Limb (tissue), 2 donors: ENCODE measurements around the gene CD84.
"Not testable (repeated sequence)": the region's sequence is repeated elsewhere in the genome, so short reads cannot be mapped to it uniquely, and the experiment has no call there.

Experiments used
- DNase-seq, 2 donors: peaks; one replicate each; pipeline ENCODE4 v3.0.0-alpha.2; 2016; ENCODE audit errors: extremely low spot score in 2 of 2

The CD84 gene

DNA sequence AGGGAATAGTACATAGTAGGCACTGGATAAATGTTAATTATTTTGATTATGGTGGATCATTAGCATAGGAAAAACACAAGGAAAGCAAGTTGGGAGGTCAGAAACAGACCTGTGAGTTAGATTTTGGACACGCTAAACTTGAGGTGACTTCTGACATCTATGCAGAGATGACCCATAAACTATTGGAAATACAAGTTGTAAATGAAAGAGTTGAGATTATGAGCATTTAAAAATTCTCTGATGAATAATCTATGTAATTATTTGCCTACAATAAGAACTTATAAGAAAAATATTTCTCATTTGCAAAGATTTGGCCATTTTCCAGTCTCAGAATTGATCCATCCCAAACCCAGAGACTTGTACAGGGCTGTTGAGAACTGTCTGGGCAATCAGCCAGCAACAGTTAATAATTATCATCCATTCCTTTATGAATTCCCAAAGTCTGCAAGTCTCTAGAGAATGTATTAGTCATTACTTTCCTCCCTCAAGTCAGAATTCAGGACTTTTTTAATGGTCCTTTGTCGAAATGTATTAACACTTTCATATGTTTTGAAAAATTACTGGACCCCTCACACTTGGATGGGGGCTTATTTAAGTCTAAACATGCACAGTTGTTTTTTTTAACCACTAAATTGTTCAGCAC is 36.9 kb downstream of the CD84 start:
- DNase-seq, result no peak

DNA sequence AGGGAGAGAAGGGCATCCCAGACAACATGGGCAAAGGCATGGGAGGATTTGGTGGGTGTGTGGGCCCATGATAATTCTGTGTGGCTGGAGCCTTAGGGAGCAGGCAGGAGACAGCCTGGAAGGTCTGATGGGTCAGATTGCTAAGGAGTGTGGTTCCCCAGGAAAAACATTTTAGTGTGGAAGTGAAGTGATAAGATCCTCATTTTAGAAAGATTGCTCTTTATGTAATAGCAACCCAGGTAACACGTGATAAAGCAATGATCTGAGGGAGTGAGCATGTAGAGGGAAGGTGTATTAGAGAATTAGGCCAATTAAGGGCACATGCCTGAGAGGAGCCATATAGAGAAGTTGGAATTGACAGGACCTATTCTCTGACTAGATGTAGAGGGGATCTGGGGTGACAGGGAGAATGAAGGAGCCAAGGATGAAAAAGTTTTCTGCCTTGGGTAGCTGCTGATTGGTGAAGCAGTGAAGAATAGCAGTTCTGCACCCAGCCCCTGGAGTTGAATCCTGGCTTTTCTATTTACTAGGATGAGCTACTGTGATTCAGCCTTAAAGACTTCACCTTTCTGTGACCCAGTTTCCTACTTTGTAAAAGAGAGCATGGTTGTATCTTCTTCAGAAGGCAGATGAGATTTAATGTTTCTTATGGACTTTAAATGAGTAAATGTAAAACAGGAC is 37.5 kb downstream of the CD84 start:
- no peak for DNase-seq

DNA sequence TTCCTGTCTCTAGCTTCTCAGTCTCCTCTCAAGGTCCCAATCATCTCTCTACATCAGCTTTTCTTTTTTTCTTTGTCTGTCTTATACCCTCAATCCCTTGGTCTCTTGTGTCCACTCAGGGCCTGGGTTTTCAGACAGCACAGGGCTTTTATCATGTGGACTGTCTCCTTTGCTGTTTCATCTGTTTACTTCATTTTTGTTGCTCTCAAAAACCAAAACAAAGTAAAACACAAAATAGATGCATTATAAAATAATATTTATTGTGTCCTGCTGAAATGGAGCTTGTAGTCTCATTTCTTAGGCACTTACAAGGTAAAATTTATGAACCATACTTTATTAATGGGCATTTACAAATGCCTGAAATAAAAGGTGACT is 38.5 kb downstream of the CD84 start:
- no peak for DNase-seq

DNA sequence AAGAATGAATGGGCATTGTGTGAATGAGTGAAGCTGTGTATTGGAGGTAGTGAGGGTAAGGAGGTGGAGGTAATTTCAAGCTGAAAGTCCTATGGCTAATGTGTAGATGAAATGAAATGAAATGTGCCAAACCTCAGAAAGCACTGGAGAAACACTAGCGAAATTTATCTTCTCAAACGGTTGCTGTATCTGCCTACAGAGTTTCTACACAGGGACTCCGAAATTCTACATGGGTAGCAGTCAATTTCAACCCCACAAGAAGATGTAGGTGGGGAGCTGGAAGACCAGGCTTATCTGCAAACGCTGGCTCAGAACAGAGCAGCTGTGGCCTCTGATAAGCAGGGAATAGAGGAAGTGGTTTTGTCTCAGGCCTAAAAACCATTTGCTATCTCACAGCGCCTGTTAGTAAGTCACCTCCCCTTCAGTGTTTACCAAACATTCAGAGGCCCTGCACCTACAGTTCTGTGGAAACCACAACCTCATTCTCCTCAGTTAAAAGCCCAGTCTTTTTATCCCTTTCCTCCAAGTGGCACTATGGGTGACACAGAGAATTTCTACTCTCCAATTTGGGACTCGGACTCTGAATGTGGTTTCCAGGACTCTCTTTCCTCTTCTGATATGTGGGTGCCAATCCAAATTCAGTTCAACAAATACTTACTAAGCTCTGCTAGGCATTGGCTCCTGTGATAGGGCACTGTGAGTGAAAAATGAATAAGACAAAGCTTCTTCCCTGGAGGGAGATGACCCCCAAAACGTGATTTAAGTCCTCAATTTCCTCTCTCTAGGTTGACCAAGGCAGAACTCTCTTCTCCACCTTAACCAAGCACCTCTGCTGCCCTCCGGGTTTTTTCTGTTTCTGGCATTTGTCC is 39.1 kb downstream of the CD84 start:
- no peak for DNase-seq

DNA sequence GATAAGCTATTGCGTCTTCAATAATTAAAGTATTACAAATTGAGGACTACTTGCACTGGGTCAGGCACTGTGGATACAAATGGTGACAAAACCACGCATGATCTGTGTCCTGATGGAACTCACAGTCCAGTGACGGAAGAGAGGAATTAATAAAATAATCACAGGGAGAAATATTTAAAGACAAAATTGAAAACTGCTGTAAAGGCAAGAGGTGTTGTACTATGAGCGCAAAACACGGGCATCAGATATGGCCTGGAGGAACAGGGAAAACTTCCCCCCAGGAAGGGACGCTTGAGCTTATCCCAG is 39.7 kb downstream of the CD84 start:
- DNase-seq, result no peak

DNA sequence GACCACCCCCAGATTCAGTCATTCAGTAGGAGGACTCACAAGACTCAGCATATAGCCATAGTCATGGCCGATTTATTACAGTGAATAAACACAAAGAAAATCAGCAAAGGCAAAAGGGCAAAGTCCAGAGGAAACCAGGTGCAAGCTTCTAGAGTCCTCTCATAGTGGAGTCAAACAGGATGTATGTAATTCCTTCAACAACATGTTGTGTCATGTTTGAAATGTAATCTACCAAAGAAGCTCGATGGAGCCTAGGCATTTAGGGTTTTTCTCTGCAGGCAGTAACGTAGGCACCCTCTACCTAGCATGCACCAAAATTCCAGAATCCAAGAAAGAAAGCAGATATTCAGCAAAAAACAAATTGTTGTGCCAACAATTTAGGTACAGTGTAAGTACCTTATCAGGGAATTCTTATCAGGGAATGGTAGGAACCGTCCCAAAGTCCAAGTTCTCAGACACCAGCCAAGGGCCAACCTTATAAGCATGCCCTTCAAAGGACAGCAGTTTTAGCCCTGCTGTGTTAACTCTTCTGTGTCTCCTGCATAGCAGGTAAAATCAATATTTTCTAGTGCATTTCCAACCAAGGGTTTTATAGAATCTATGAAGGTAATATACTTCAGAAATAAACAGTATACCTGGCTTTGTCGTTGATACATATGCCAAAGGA is 40.2 kb downstream of the CD84 start:
- no peak for DNase-seq

DNA sequence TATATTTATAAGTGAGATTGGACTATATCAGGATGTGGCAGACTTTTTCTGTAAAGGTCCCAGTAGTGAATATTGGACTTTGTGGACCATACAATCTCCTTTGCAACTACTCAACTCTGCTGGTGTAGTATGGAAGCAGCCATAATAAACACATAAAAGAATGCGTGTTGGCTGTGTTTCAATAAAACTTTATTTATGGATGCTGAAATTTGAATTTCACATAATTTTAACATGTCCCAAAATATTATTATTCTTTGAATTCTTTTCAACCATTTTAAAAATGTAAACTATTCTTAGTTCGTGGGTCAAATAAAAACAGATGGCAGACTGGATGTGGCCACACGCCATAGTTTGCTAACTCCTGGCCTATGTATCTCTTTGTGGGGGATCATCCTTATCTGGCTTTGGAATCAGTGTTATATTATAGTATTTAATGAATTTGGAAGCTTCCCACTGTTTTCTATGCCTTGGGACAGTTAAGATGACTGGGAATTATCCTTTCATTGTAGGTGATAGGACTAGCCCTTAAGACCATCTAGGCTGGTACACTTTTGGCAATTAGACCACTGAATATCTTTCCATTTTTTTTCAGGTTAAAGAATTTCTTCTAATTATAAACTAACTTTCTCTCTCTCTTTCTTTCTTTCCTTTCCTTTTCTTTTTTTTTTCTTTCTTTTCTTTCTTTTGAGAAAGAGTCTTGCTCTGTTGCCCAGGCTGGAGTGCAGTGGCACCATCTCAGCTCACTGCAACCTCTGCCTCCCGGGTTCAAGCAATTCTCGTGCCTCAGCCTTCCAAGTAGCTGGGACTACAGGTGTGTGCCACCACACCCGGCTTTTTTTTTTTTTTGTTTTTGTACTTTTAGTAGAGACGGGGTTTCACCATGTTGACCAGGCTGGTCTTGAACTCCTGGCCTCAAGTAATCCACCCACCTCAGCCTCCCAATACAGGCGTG is 41.3 kb downstream of the CD84 start:
- no peak for DNase-seq

DNA sequence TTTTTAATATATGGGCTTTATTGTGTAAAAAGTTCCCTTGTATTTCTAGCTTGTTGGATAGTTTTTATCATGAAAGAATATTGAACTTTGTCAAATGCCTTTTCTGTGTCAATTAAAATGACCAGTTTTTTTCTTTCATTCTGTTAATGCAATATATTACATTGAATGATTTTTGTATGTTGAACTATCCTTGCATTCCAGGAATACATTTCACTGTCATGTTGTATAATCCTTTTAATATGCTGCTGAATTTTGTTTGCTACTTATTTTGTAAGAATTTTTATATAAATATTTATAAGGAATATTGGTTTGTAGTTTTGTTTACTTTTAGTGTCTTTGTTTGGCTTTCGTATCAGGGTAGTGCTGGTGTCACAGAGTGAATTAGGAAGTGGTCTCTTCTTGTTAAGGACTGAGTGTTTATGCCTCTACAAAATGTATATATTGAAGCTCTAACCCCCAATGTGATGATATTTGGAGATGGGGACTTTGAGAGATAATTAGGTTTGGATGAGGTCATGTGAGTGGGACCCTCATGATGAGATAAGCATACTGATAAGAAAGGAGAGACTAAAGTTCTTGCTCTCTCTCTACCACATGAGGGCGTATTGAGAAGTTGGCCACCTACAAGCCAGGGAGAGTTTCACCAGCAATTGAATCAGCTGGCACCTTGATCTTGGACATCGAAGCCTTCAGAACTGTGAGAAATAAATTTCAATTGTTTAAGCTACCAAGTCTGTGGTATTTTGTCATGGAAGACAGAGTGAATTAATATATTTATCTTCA is 44.3 kb downstream of the CD84 start:
- no peak for DNase-seq

DNA sequence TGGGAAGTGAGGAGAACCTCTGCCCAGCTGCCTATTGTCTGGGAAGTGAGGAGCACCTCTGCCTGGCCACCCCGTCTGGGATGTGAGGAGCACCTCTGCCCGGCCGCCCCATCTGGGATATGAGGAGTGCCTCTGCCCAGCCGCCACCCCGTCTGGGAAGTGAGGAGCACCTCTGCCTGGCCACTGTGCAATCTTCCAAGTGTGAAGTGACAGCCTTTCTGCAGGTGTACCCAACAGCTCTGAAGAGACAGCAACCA is 46.8 kb downstream of the CD84 start:
- DNase-seq, result not testable (repeated sequence)

DNA sequence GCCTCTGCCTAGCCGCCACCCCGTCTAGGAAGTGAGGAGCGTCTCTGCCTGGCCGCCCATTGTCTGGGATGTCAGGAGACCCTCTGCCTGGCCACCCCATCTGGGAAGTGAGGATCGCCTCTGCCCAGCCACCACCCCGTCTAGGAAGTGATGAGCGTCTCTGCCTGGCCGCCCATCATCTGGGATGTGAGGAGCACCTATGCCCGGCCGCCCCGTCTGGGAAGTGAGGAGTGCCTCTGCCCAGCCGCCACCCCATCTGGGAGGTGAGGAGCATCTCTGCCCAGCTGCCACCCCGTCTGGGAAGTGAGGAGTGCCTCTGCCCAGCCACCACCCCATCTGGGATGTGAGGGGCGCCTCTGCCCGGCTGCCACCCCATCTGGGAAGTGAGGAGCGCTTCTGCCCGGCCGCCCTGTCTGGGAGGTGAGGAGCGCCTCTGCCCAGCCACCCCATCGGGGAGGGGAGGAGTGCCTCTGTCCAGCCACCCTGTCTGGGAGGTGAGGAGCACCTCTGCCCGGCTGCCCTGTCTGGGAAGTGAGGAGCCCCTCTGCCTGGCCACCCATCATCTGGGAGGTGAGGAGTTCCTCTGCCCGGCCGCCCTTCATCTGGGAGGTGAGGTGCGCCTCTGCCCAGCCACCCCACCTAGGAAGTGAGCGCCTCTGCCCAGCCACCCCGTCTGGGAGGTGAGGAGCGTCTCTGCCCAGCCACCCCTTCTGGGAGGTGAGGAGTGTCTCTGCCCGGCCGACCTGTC is 47.3 kb downstream of the CD84 start:
- not testable (repeated sequence) for DNase-seq

DNA sequence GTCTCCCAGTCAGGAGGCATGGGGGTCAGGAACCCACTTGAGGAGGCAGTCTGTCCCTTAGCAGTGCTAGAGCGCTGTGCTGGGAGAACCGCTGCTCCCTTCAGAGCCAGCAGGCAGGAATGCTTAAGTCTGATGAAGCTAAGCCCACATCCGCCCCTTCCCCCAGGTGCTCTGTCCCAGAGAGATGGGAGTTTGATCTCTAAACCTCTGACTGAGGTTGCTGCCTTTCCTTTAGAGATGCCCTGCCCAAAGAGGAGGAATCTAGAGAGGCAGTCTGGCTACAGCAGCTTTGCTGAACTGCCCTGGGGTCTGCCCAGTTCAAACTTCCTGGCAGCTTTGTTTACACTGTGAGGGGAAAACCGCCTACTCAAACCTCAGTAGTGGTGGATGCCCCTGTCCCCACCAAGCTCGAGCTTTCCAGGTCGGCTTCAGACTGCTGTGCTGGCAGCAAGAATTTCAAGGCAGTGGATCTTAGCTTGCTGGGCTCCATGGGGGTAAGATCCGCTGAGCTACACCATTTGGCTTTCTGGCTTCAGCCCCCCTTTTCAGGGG is 49.8 kb downstream of the CD84 start:
- not testable (repeated sequence) for DNase-seq

DNA sequence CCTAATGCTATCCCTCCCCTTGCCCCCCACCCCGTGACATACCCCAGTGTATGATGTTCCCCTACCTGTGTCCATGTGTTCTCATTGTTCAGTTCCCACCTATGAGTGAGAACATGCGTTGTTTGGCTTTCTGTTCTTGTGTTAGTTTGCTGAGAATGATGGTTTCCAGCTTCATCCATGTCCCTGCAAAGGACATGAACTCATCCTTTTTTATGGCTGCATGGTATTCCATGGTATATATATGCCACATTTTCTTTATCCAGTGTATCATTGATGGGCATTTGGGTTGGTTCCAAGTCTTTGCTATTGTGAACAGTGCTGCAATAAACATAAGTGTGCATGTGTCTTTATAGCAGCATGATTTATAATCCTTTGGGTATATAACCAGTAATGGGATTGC is 55.5 kb downstream of the CD84 start:
- DNase-seq, result not testable (repeated sequence)

DNA sequence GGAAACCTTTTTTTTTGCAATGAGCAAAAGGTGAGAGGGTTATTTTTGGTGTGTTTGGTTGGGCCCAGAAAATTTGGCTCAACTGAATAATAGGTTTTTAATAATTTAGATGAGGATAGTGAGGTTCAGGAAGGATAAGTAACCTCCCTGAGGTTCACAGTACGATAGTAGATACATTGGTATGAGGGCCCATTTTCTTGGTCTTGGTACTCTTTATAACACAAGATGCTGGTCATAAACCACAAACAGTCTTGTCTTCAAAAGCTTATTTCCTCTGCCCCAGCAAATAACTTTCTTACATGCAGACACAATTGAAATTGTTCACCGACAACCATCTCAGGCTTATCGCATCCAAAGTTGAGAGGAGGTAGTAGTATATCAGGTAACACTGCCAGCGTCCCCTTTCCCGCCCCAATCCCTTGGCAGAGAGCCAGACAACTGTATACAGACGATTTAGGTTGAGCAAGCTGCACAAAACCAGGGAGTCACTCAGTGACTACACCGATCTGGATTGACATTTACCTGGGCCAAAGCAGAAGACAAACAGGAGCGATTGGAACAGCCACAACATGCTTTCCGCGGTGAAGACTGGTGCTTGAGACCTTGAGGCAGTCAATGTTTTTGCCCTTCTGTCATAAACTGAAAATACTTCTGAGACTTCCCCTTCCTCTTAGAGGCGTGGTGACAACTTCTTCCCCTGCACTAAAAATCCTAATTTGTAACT is 56.5 kb downstream of the CD84 start, which contains the start of gene SLAMF6:
Gene SLAMF6 (minus strand): TSS at position 634 of the 724 bp plus-strand sequence. CDS start 63 bp downstream, at position 571.
- no peak for DNase-seq

DNA sequence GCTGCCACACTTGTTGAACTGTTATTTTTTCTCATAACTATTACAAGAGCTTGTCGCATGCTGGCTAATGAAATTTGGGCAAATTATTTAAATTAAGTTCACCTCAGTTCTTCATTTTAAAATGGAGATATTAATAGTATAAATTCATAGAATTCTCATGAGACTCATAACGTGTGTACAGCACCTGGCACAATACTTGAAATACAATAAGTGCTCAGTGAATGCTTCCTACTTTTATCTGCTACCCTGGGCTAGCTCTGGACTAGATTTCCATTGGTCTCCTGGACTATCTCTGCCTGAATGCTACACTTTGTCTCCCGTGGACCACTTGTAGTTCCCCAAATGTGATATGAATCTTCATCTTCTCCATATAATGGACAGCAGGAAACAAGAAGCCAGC is 57.2 kb downstream of the CD84 start:
- DNase-seq, result no peak

DNA sequence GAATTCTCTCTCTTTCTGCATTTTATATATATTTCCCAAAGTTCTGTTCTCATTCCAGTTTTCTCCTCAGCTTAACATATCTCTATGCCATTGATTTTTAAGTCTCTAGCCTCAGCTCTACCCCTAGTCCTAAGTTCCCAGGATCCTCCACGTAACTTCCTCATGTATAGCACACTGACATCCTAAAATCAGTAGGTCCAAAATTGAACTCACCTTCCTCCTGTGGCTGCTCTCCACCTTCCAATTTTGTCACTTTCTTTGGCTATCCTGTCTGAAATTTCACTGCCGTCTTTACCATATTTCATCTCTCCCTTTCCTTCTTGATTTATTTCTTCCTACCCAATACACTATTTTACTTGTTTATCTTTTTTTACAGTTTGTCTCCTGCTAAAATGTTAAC is 57.7 kb downstream of the CD84 start:
- DNase-seq, result no peak

DNA sequence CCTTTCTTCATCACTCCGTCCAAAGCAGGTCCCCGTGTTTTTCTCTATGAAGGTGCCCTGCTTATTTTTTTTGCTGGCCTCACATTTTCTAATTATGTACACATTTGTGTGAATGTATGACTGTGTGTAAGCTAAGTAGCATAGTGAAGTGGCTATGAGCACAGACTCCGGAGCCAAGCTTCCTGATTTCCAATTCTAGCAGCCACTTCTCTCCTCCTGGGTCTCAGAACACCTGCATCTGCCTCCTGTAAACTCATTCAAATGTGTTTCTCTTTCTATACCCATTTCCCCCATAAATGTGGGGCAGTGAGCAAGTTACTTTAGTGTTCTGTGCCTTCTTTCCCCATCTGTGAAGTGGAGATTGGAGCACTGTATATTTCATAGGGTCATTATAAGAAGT is 58.3 kb downstream of the CD84 start:
- DNase-seq, result no peak

DNA sequence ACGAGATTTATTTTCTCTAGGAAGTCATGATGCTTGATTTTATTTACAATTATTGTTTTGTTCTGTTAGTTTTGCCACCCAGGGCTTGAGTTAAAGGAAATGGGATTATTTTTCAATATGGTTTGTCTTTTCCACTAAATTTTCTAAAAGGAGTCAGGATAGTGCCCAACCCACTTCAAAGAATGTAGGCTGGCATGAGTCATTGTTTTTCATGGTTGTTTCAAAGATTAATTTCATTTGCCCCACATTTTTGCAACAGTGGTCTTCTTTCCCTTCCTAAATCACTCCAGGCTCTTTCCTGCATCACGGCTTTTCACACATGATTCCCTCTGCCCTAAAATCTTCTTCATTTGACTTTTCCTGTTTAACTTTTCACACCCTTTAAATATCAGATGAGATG is 58.7 kb downstream of the CD84 start:
- no peak for DNase-seq

DNA sequence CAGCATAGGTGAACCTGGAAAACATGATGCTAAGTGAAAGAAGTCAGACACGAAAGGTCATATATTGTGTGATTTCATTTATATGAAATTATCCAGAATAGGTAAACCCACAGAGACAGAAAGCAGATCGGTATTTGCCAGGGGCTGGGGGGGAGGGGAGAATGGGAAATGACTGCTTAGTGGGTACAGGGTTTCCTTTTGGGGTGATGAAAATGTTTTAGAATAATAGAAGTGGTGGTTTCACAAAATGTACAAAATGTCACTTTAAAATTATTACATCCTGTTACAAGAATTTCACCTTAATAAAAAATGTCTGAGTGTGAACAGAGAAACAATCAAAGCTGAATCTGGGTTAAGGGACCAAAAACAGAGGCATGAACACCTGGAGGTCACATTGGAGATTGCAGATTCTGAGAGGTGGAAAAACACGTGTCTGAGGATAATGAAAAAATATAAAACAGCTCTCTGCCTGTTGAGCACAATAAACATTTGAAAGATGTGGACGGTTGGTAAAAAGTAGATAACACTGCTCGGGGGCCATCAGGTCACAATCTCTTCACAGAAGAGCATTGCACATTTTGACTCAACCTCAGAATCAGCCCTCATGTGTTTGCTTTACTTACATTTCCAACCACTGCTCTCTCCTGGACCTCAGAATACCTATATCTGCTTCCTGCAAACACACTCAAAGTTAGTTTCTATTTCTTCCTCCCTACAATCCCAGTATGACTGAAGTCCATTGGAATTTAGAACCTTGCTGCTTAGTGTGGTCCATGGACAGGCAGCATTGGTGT is 59.5 kb downstream of the CD84 start:
- DNase-seq, result no peak
